Breast epithelium (tissue), 3 donors: Measurements from ENCODE around the gene CHIT1.

Experiments
- POLR2AphosphoS5 ChIP-seq, 3 donors: sonication (generic); formaldehyde crosslinking; IDR thresholded peaks; one replicate each; pipeline ENCODE4 v1.6.1; 2017; ENCODE audit warnings: antibody characterized with exemption in 3 of 3
- TF ChIP-seq, protein P1 (sequence below), 3 donors: fragments of 450-650 bp; IDR thresholded peaks; one replicate each; pipeline ENCODE4 v1.5.1; 2016 to 2017; ENCODE audit warnings: antibody characterized with exemption in 3 of 3, mild to moderate bottlenecking in 3 of 3, moderate library complexity in 3 of 3

- TF ChIP-seq, protein P1, sequence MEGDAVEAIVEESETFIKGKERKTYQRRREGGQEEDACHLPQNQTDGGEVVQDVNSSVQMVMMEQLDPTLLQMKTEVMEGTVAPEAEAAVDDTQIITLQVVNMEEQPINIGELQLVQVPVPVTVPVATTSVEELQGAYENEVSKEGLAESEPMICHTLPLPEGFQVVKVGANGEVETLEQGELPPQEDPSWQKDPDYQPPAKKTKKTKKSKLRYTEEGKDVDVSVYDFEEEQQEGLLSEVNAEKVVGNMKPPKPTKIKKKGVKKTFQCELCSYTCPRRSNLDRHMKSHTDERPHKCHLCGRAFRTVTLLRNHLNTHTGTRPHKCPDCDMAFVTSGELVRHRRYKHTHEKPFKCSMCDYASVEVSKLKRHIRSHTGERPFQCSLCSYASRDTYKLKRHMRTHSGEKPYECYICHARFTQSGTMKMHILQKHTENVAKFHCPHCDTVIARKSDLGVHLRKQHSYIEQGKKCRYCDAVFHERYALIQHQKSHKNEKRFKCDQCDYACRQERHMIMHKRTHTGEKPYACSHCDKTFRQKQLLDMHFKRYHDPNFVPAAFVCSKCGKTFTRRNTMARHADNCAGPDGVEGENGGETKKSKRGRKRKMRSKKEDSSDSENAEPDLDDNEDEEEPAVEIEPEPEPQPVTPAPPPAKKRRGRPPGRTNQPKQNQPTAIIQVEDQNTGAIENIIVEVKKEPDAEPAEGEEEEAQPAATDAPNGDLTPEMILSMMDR (IDR thresholded peaks at IDR 0.05) = peak; percentile 73 to 90 (median 88)
- peak; percentile 44 to 52 (median 47) for TF ChIP-seq POLR2AphosphoS5 (IDR thresholded peaks at IDR 0.05)
These were observed 37.9 kb upstream of the CHIT1 start for GRCh38 chr1:203267347-203267846.
